Muscle layer of colon (tissue), 2 donors: ENCODE measurements around the gene DUS4L.

Source experiments
- H3K27ac ChIP-seq: one replicate; pipeline ENCODE4 v1.7.0; 2013; ENCODE audit warnings: low read depth, mild to moderate bottlenecking, low read length, moderate library complexity
- H3K27me3 ChIP-seq, 2 donors: one replicate each; pipeline ENCODE4 v1.7.0; 2013; ENCODE audit warnings: low read length in 2 of 2, mild to moderate bottlenecking in 2 of 2; ENCODE audit not compliant: insufficient read depth in 2 of 2, control insufficient read depth in 1 of 2
- H3K36me3 ChIP-seq: one replicate; pipeline ENCODE4 v1.7.0; 2013; ENCODE audit warnings: mild to moderate bottlenecking, low read length; ENCODE audit not compliant: insufficient read depth
- H3K4me1 ChIP-seq: one replicate; pipeline ENCODE4 v1.7.0; 2013; ENCODE audit warnings: mild to moderate bottlenecking, low read length; ENCODE audit not compliant: insufficient read depth
- H3K4me3 ChIP-seq, 2 donors: one replicate each; pipeline ENCODE4 v1.7.0; 2013; ENCODE audit warnings: low read length in 2 of 2, low read depth in 1 of 2, mild to moderate bottlenecking in 1 of 2, moderate library complexity in 1 of 2
- H3K9ac ChIP-seq: one replicate; pipeline ENCODE4 v1.7.0; 2013; ENCODE audit warnings: low read length
- H3K9me3 ChIP-seq: one replicate; pipeline ENCODE4 v1.7.0; 2013; ENCODE audit warnings: mild to moderate bottlenecking, low read length
- donor health status: abdominal sarcoma.
- donor health status: Adenocarcinoma of cecum.

DUS4L gene

DNA sequence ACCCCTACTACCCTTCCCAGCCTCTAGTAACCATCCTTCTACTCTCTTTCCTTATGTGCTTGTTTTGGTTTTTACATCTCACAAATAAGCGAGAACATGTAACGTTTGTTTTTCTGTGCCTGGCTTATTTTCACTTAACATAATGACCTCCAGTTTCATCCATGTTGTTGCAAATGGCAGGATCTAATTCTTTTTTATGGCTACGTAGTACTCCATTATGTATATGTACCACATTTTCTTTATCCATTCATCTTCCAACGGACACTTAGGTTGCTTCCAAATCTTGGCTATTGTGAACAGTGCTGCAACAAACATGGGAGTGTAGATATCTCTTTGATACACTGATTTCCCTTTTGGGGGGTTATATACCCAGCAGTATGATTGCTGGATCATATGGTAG is 63.2 kb downstream of the DUS4L start:
- Histone ChIP-seq H3K4me1 (no peaks in the 10 kb centered on the region), H3K27ac (no peak overlapping the region), H3K27me3 (no peaks in the 10 kb centered on the region), H3K9me3 (no peaks in the 10 kb centered on the region), H3K9ac (no peak overlapping the region), H3K4me3 (no peak overlapping the region), H3K36me3 (no peaks in the 10 kb centered on the region)
